HEK293T (cell line): ENCODE data around the gene MYO18B.

Source experiments
- ARNT ChIP-seq: fragments of 450-650 bp; IDR thresholded peaks from 2 replicates; pipeline ENCODE4 v1.6.1; 2017; ENCODE audit warnings: mild to moderate bottlenecking
- CTBP1 ChIP-seq: fragments of 450-650 bp; IDR thresholded peaks from 2 replicates; pipeline ENCODE4 v1.6.1; 2016; ENCODE audit warnings: borderline replicate concordance
- FOXA1 ChIP-seq: fragments of 450-650 bp; IDR thresholded peaks from 2 replicates; pipeline ENCODE4 v1.6.1; 2016; ENCODE audit warnings: mild to moderate bottlenecking
- FOXK2 ChIP-seq: fragments of 450-650 bp; IDR thresholded peaks from 2 replicates; pipeline ENCODE4 v1.6.1; 2016; ENCODE audit warnings: mild to moderate bottlenecking
- FOXM1 ChIP-seq: fragments of 450-650 bp; IDR thresholded peaks from 2 replicates; pipeline ENCODE4 v1.6.1; 2017; ENCODE audit warnings: mild to moderate bottlenecking, borderline replicate concordance
- HDGF ChIP-seq: fragments of 450-650 bp; IDR thresholded peaks from 2 replicates; pipeline ENCODE4 v1.6.1; 2017; ENCODE audit warnings: antibody characterized with exemption, borderline replicate concordance
- LEF1 ChIP-seq: fragments of 450-650 bp; IDR thresholded peaks from 2 replicates; pipeline ENCODE4 v1.6.1; 2017; ENCODE audit warnings: mild to moderate bottlenecking, borderline replicate concordance
- PKNOX1 ChIP-seq: fragments of 450-650 bp; IDR thresholded peaks from 2 replicates; pipeline ENCODE4 v1.6.1; 2016
- SP1 ChIP-seq: fragments of 450-650 bp; IDR thresholded peaks from 2 replicates; pipeline ENCODE4 v1.6.1; 2017
- SUZ12 ChIP-seq: fragments of 450-650 bp; IDR thresholded peaks from 2 replicates; pipeline ENCODE4 v1.6.1; 2016; ENCODE audit warnings: mild to moderate bottlenecking

- no peak for TF ChIP-seq FOXM1
- no peak for TF ChIP-seq CTBP1
- TF ChIP-seq SUZ12, result no peak
- TF ChIP-seq FOXK2, result no peak
- TF ChIP-seq FOXA1, result no peak
- no peak for TF ChIP-seq HDGF
- no peak for TF ChIP-seq SP1
- no peak for TF ChIP-seq ARNT
- TF ChIP-seq LEF1, result no peak
- TF ChIP-seq PKNOX1, result no peak
Observed at GRCh38 chr22:25833676-25834075, 91.7 kb downstream of the MYO18B start.
